Spleen (tissue), 11 donors: ENCODE measurements around the gene EPHB1. TPM values are rescaled to one million over a fixed set of nuclear protein-coding genes. Genes with fewer than 3 reads are reported as not detected.

Experiments used
- DNase-seq: peaks from one replicate; pipeline ENCODE4 v3.0.0-alpha.2; 2020
- H3K27ac ChIP-seq, 8 donors: fragments of 200-600 bp; sonication (generic) in 7 of 8; 1 replicate in 4 of 8; 2 replicates in 4 of 8; pipeline versions ENCODE4 v1.5.0 to v1.8.0; 2016 to 2021; ENCODE audit warnings: inconsistent platforms in 4 of 8, mild to moderate bottlenecking in 4 of 8, moderate library complexity in 1 of 8
- H3K27me3 ChIP-seq, 7 donors: fragments of 200-600 bp; sonication (generic) in 6 of 7; replicated peaks in 1 of 7; 1 replicate in 4 of 7; 2 replicates in 3 of 7; pipeline versions ENCODE4 v1.5.0 to v1.8.0; 2016 to 2021; ENCODE audit warnings: inconsistent platforms in 3 of 7, mild to moderate bottlenecking in 1 of 7
- H3K36me3 ChIP-seq, 6 donors: fragments of 200-600 bp; sonication (generic) in 5 of 6; 1 replicate in 4 of 6; 2 replicates in 2 of 6; pipeline versions ENCODE4 v1.5.0 to v1.8.0; 2016 to 2021; ENCODE audit warnings: inconsistent platforms in 2 of 6
- H3K4me1 ChIP-seq, 6 donors: fragments of 200-600 bp; sonication (generic) in 5 of 6; 1 replicate in 3 of 6; 2 replicates in 3 of 6; pipeline versions ENCODE4 v1.5.0 to v1.8.0; 2016 to 2021; ENCODE audit warnings: inconsistent platforms in 3 of 6
- H3K4me3 ChIP-seq, 8 donors: fragments of 200-600 bp; sonication (generic) in 7 of 8; 1 replicate in 4 of 8; 2 replicates in 4 of 8; pipeline versions ENCODE4 v1.5.0 to v1.8.0; 2016 to 2021; ENCODE audit warnings: inconsistent platforms in 4 of 8, mild to moderate bottlenecking in 4 of 8, moderate library complexity in 2 of 8
- H3K9me3 ChIP-seq, 8 donors: fragments of 200-600 bp; sonication (generic) in 7 of 8; 1 replicate in 4 of 8; 2 replicates in 4 of 8; pipeline versions ENCODE4 v1.5.0 to v1.8.0; 2016 to 2021; ENCODE audit warnings: inconsistent platforms in 4 of 8
- POLR2A ChIP-seq, 3 donors: fragments of 450-650 bp; IDR thresholded peaks; one replicate each; pipeline ENCODE4 v1.5.1; 2017; ENCODE audit warnings: antibody characterized with exemption in 3 of 3, mild to moderate bottlenecking in 1 of 3
- POLR2AphosphoS5 ChIP-seq, 3 donors: sonication (generic); formaldehyde crosslinking; IDR thresholded peaks; one replicate each; pipeline ENCODE4 v1.5.1; 2017; ENCODE audit warnings: antibody characterized with exemption in 3 of 3
- WGBS, 5 donors: extraction: QIAGEN DNeasy Blood & Tissue Kit in 3 of 5; methylation state at CpG; one replicate each; pipeline versions ENCODE4 v1.1.5 to v1.1.7; 2013 to 2018; 5-methylcytosine and 5-hydroxymethylcytosine counted together
- intact Hi-C: fragments of 100-400 bp; cut with DNase I; formaldehyde crosslinking; loops from one replicate; pipeline ENCODE4 v1.15.0; 2023; ENCODE audit warnings: low total_unique reads
- polyA plus RNA-seq, 3 donors: library from polyadenylated mRNA; stranded (reverse); fragments of 200-250 nt; gene quantifications; one replicate each; pipeline ENCODE4 v1.2.1, GENCODE V29; 2013
- total RNA-seq, 7 donors: library from RNA; depleted of rRNA in 3 of 7; stranded (reverse); fragments of >200 nt in 3 of 7; fragmentation: NEBNext Ultra II Directional in 4 of 7; extraction: Animal tissue kit (Norgen Biotek cat#: 25700) in 4 of 7; gene quantifications; one replicate each; pipeline versions ENCODE4 v1.1.0 to v1.2.1, GENCODE V29; 2016 to 2021
- TF ChIP-seq, protein P1 (sequence below), 11 experiments: fragments of 200-600 bp in 7 of 11; fragments of 450-650 bp in 4 of 11; sonication (generic) in 4 of 11; IDR thresholded peaks in 8 of 11; conservative IDR thresholded peaks in 3 of 11; 1 replicate in 7 of 11; 2 replicates in 4 of 11; pipeline versions ENCODE4 v1.4.0 to v1.8.0; 2016 to 2021; ENCODE audit warnings: antibody characterized with exemption in 11 of 11, inconsistent platforms in 4 of 11, mild to moderate bottlenecking in 1 of 11
- donor health status: healthy with polysubstance abuse.
- donor health status: DM: no; HTN: no; CAD: no; lungs with moderate emphysema.
- donor health status: DM: no; HTN: no; CAD: no.
- donor health status: Bipolar disorder and iron deficiency.
- donor health status: healthy.
- donor health status: DM: no; HTN: no; CAD: no.
- donor health status: DM: yes; HTN: yes; CAD: no.

Gene EPHB1
- total and polyA plus RNA-seq, 10 donors: 0.20 to 14.0 (median 3.0) TPM

- H3K9me3 ChIP-seq: no peaks in the 10 kb centered on the region
- DNase-seq: no peak
- no peak overlapping the region for H3K4me3 ChIP-seq
- no peaks in the 10 kb centered on the region for H3K36me3 ChIP-seq
- no peaks in the 10 kb centered on the region for H3K27me3 ChIP-seq
- 92 to 100% (median 100%) methylated on average over 2 of the region's 2 CpGs for WGBS, 5 donors
- no peak for TF ChIP-seq POLR2A (IDR thresholded peaks at IDR 0.05)
- TF ChIP-seq, protein P1, sequence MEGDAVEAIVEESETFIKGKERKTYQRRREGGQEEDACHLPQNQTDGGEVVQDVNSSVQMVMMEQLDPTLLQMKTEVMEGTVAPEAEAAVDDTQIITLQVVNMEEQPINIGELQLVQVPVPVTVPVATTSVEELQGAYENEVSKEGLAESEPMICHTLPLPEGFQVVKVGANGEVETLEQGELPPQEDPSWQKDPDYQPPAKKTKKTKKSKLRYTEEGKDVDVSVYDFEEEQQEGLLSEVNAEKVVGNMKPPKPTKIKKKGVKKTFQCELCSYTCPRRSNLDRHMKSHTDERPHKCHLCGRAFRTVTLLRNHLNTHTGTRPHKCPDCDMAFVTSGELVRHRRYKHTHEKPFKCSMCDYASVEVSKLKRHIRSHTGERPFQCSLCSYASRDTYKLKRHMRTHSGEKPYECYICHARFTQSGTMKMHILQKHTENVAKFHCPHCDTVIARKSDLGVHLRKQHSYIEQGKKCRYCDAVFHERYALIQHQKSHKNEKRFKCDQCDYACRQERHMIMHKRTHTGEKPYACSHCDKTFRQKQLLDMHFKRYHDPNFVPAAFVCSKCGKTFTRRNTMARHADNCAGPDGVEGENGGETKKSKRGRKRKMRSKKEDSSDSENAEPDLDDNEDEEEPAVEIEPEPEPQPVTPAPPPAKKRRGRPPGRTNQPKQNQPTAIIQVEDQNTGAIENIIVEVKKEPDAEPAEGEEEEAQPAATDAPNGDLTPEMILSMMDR (IDR thresholded peaks at IDR 0.05 in 8 of 11, conservative IDR thresholded peaks at IDR 0.05 in 3 of 11): no peak
- TF ChIP-seq POLR2AphosphoS5 (IDR thresholded peaks at IDR 0.05): no peak
- no peaks in the 10 kb centered on the region for H3K4me1 ChIP-seq
- intact Hi-C loops: no loop called here
- no peak overlapping the region for H3K27ac ChIP-seq
Measured at GRCh38 chr3:135154186-135154585, 359.1 kb downstream of the EPHB1 start.

DNA sequence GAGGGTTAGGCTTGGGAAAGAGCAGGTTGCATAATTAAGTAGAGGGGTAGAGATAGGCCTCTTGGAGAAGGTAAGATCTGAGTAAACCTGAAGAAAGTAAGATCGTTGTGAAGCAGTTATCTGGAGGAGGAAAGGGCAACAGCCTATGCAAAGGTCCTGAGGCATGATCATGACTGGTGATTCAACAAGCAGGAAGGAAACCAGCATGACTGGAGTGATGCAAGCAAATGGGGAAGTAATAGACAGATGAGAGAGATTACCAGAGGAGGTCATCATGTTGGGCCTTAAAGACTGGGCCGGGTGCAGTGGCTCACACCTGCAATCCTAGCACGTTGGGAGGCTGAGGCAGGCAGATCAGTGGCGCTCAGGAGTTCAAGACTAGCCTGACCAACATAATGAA lies 360.2 kb downstream of the EPHB1 start:
- WGBS, 5 donors: 74 to 90% (median 89%) methylated on average over 4 of the region's 4 CpGs
- intact Hi-C loops: no loop called here
- Histone ChIP-seq H3K4me1 (no peaks in the 10 kb centered on the region), H3K27me3 (no peaks in the 10 kb centered on the region), H3K27ac (no peak overlapping the region), H3K9me3 (no peaks in the 10 kb centered on the region), H3K4me3 (no peak overlapping the region), H3K36me3 (no peaks in the 10 kb centered on the region)
- TF ChIP-seq POLR2A (IDR thresholded peaks at IDR 0.05) (no peak), POLR2AphosphoS5 (IDR thresholded peaks at IDR 0.05) (no peak)
- TF ChIP-seq, protein P1 (IDR thresholded peaks at IDR 0.05 in 8 of 11, conservative IDR thresholded peaks at IDR 0.05 in 3 of 11): no peak
- no peak for DNase-seq

DNA sequence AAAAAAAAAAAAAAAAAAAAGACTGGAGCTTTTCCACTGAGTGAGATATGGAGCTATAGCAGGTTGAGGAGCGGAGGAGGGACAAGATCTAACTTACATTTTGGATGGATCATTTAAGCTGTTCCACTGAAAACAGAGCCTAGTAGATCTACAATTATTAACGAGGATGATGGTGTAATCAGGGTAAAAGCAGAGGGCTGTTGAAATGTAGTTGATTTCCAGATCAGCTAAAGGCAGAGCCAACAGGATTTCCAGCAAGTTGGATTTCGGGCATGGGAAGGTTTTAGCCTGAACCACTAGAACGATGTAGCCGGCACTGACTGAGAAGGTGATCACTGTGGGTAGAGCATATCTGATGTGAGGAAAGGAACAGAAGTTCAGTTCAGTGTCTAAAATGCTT lies 360.7 kb downstream of the EPHB1 start:
- Histone ChIP-seq H3K27me3 (no peaks in the 10 kb centered on the region), H3K4me1 (no peaks in the 10 kb centered on the region), H3K9me3 (no peaks in the 10 kb centered on the region), H3K27ac (no peak overlapping the region), H3K36me3 (no peaks in the 10 kb centered on the region), H3K4me3 (no peak overlapping the region)
- intact Hi-C loops: no loop called here
- WGBS, 5 donors: 75 to 97% (median 91%) methylated on average over 5 of the region's 5 CpGs
- DNase-seq: no peak
- no peak for TF ChIP-seq POLR2AphosphoS5 (IDR thresholded peaks at IDR 0.05)
- TF ChIP-seq, protein P1 (IDR thresholded peaks at IDR 0.05 in 8 of 11, conservative IDR thresholded peaks at IDR 0.05 in 3 of 11): no peak
- TF ChIP-seq POLR2A (IDR thresholded peaks at IDR 0.05): no peak

DNA sequence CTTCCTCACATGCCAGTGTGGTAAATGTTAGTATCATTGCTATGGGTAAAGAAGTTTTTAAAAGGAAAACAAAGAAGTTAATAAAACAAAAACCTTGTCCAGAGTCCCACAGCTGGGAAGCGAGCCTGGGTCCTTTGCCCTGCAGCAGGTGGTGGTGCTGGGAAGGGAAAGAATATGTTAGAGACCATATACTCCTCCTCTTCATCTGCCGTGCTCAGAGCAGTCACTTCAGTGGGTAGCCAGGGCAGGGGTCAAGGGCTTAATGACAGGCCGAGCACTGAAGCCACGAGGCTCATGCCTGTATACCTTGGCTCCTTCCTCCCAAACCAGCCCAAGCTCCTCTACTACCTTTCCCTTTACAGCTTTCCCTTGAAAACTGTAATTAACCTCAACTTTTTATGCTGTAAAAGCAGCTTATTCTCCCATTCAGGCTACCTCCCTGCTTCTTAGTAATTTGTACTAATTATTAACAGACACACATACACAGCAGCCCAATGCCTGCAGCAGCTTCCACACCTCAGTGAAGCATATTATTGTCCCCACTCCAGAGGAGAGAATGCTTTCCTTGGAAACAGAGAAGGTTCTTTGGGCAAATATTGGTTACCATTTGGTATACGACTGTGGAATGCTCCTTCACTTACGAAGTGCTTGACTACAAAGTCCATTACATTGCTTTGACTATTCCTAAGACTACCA lies 362.1 kb downstream of the EPHB1 start:
- no peaks in the 10 kb centered on the region for H3K4me1 ChIP-seq
- WGBS, 5 donors: 75 to 82% (median 77%) methylated on average over 6 of the region's 6 CpGs
- intact Hi-C loops: no loop called here
- no peak overlapping the region for H3K4me3 ChIP-seq
- DNase-seq: no peak
- TF ChIP-seq POLR2A (IDR thresholded peaks at IDR 0.05) (no peak), POLR2AphosphoS5 (IDR thresholded peaks at IDR 0.05) (no peak)
- TF ChIP-seq, protein P1 (IDR thresholded peaks at IDR 0.05 in 8 of 11, conservative IDR thresholded peaks at IDR 0.05 in 3 of 11): no peak
- H3K27ac ChIP-seq: no peak overlapping the region
- no peaks in the 10 kb centered on the region for H3K9me3 ChIP-seq
- H3K27me3 ChIP-seq: no peaks in the 10 kb centered on the region
- H3K36me3 ChIP-seq: no peaks in the 10 kb centered on the region
